HG02973 (cell line): Measurements from ENCODE around the gene ISLR.

ENCODE experiments used
- ATAC-seq: cut with Tn5 transposase; IDR thresholded peaks from one replicate; pipeline ENCODE4 v1.9.1; 2021; ENCODE audit warnings: moderate library complexity; ENCODE audit not compliant: unreplicated experiment

ISLR gene

GRCh38 chr15:74192751-74193150 lies 19.2 kb downstream of the ISLR start:
- ATAC-seq = no peak

- no peak for ATAC-seq
Observed at GRCh38 chr15:74193299-74193718, 19.8 kb downstream of the ISLR start.

- no peak for ATAC-seq
Observed at GRCh38 chr15:74193905-74194304, 20.4 kb downstream of the ISLR start.

- ATAC-seq = no peak
Observed at GRCh38 chr15:74194572-74195559, 21.4 kb downstream of the ISLR start.

- ATAC-seq = no peak
Observed at GRCh38 chr15:74196175-74196574, 22.7 kb downstream of the ISLR start.

- ATAC-seq = no peak
Observed at GRCh38 chr15:74197176-74197965, 23.9 kb downstream of the ISLR start.

- no peak for ATAC-seq
Observed at GRCh38 chr15:74199297-74199652, 25.8 kb downstream of the ISLR start.

GRCh38 chr15:74200412-74200815 lies 26.9 kb downstream of the ISLR start:
- ATAC-seq = no peak

GRCh38 chr15:74200871-74201419 lies 27.4 kb downstream of the ISLR start:
- no peak for ATAC-seq

GRCh38 chr15:74201710-74202420 lies 28.4 kb downstream of the ISLR start:
- no peak for ATAC-seq

GRCh38 chr15:74202452-74203401 lies 29.2 kb downstream of the ISLR start, which contains the start of gene STRA6:
Gene STRA6, minus strand, starts transcription at chr15:74202787. Its CDS starts 520 bp downstream, at chr15:74202267.
- ATAC-seq = no peak

- ATAC-seq = no peak
Observed at GRCh38 chr15:74203914-74204431, 30.5 kb downstream of the ISLR start.

GRCh38 chr15:74205582-74205947 lies 32.1 kb downstream of the ISLR start:
- no peak for ATAC-seq

GRCh38 chr15:74206801-74207281 lies 33.3 kb downstream of the ISLR start:
- no peak for ATAC-seq

- ATAC-seq = no peak
Observed at GRCh38 chr15:74207652-74208440, 34.3 kb downstream of the ISLR start.

GRCh38 chr15:74208496-74208895 lies 35.0 kb downstream of the ISLR start:
- ATAC-seq = no peak

- ATAC-seq = no peak
Observed at GRCh38 chr15:74208901-74209559, 35.5 kb downstream of the ISLR start.

- no peak for ATAC-seq
Observed at GRCh38 chr15:74209560-74209958, 36.0 kb downstream of the ISLR start.
